Measurements from ENCODE around the gene MAEA.

Gene MAEA

GRCh38 chr4:1289207-1290164, at the start of gene MAEA:
Gene MAEA, plus strand, starts transcription at chr4:1289891. Its CDS starts 23 bp downstream, at chr4:1289914.
- TF ChIP-seq, protein P1, sequence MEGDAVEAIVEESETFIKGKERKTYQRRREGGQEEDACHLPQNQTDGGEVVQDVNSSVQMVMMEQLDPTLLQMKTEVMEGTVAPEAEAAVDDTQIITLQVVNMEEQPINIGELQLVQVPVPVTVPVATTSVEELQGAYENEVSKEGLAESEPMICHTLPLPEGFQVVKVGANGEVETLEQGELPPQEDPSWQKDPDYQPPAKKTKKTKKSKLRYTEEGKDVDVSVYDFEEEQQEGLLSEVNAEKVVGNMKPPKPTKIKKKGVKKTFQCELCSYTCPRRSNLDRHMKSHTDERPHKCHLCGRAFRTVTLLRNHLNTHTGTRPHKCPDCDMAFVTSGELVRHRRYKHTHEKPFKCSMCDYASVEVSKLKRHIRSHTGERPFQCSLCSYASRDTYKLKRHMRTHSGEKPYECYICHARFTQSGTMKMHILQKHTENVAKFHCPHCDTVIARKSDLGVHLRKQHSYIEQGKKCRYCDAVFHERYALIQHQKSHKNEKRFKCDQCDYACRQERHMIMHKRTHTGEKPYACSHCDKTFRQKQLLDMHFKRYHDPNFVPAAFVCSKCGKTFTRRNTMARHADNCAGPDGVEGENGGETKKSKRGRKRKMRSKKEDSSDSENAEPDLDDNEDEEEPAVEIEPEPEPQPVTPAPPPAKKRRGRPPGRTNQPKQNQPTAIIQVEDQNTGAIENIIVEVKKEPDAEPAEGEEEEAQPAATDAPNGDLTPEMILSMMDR (IDR thresholded peaks at IDR 0.05; ENCODE audit: low read depth, low read length, poor library complexity, severe bottlenecking) = no peak
- no peak for TF ChIP-seq EZH2phosphoT487 (IDR thresholded peaks at IDR 0.05; ENCODE audit: borderline replicate concordance, low read length)
- Histone ChIP-seq H3K9me3 (ENCODE audit: control insufficient read depth, insufficient read depth, low read length) (peaks cover 16% of the 10 kb centered on the region; the same call in 1 of the 2 replicates), H3K27me3 (ENCODE audit: control insufficient read depth, low read length) (no peaks in the 10 kb centered on the region), H3K4me1 (ENCODE audit: control insufficient read depth, low read length) (peaks cover 35% of the 10 kb centered on the region), H3K4me3 (ENCODE audit: low read length) (peak within 1 kb of the TSS; percentile 95), H3K79me2 (ENCODE audit: control insufficient read depth, low read length) (peaks cover 51% of the 10 kb centered on the region), H3K36me3 (ENCODE audit: control insufficient read depth, low read length) (peaks cover 25% of the 10 kb centered on the region), H3K9me2 (replicated peaks; ENCODE audit: control insufficient read depth, low read length) (no peaks in the 10 kb centered on the region), H3F3A (ENCODE audit: control insufficient read depth, insufficient read depth) (no peaks in the 10 kb centered on the region), H3K27ac (ENCODE audit: low read depth, low read length) (peak within 1 kb of the TSS; percentile 49), H3K4me2 (ENCODE audit: low read length) (peak within 1 kb of the TSS; percentile 91), H4K20me1 (ENCODE audit: control insufficient read depth, insufficient read depth, low read depth, low read length) (peaks cover 22% of the 10 kb centered on the region; the same call in 1 of the 2 replicates)

DNA sequence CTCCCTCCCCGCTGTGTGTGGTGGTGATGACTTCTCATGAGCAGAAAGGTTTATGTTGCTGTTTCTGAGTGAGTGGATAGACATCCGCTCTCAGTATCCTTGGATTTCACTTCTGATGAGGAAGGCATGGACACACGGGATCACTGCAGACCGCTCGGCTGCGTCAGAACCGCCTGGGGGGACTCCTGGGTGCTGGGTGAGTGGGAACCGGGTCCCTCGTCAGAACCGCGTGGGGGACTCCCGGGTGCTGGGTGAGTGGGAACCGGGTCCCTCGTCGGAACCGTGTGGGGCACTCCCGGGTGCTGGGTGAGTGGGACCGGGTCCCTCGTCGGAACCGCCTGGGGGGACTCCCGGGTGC, 49.8 kb upstream of the MAEA start:
- Histone ChIP-seq H4K20me1 (ENCODE audit: control insufficient read depth, insufficient read depth, low read depth, low read length) (peaks cover 17% of the 10 kb centered on the region), H3K27ac (ENCODE audit: low read depth, low read length) (no peak overlapping the region), H3K27me3 (ENCODE audit: control insufficient read depth, low read length) (no peaks in the 10 kb centered on the region), H3K9me3 (ENCODE audit: control insufficient read depth, insufficient read depth, low read length) (no peaks in the 10 kb centered on the region), H3F3A (ENCODE audit: control insufficient read depth, insufficient read depth) (no peaks in the 10 kb centered on the region), H3K4me3 (ENCODE audit: low read length) (no peak overlapping the region), H3K4me1 (ENCODE audit: control insufficient read depth, low read length) (peaks cover under 1% of the 10 kb centered on the region), H3K4me2 (ENCODE audit: low read length) (no peak overlapping the region), H3K36me3 (ENCODE audit: control insufficient read depth, low read length) (peaks cover 84% of the 10 kb centered on the region), H3K9me2 (replicated peaks; ENCODE audit: control insufficient read depth, low read length) (no peaks in the 10 kb centered on the region), H3K79me2 (ENCODE audit: control insufficient read depth, low read length) (peaks cover 90% of the 10 kb centered on the region)
- TF ChIP-seq, protein P1 (IDR thresholded peaks at IDR 0.05; ENCODE audit: low read depth, low read length, poor library complexity, severe bottlenecking) = no peak
- TF ChIP-seq EZH2phosphoT487 (IDR thresholded peaks at IDR 0.05; ENCODE audit: borderline replicate concordance, low read length) = no peak

GRCh38 chr4:1240721-1241465, 48.8 kb upstream of the MAEA start:
- no peaks in the 10 kb centered on the region for H3F3A ChIP-seq (ENCODE audit: control insufficient read depth, insufficient read depth)
- H3K27ac ChIP-seq (ENCODE audit: low read depth, low read length) = no peak overlapping the region
- peaks cover 90% of the 10 kb centered on the region for H3K79me2 ChIP-seq (ENCODE audit: control insufficient read depth, low read length)
- no peaks in the 10 kb centered on the region for H3K27me3 ChIP-seq (ENCODE audit: control insufficient read depth, low read length)
- H3K4me2 ChIP-seq (ENCODE audit: low read length) = no peak overlapping the region
- TF ChIP-seq, protein P1 (IDR thresholded peaks at IDR 0.05; ENCODE audit: low read depth, low read length, poor library complexity, severe bottlenecking) = no peak
- no peak for TF ChIP-seq EZH2phosphoT487 (IDR thresholded peaks at IDR 0.05; ENCODE audit: borderline replicate concordance, low read length)
- no peaks in the 10 kb centered on the region for H3K9me2 ChIP-seq (replicated peaks; ENCODE audit: control insufficient read depth, low read length)
- peaks cover 23% of the 10 kb centered on the region for H4K20me1 ChIP-seq (ENCODE audit: control insufficient read depth, insufficient read depth, low read depth, low read length)
- peaks cover 11% of the 10 kb centered on the region for H3K4me1 ChIP-seq (ENCODE audit: control insufficient read depth, low read length)
- peaks cover 81% of the 10 kb centered on the region for H3K36me3 ChIP-seq (ENCODE audit: control insufficient read depth, low read length)
- no peaks in the 10 kb centered on the region for H3K9me3 ChIP-seq (ENCODE audit: control insufficient read depth, insufficient read depth, low read length)
- no peak overlapping the region for H3K4me3 ChIP-seq (ENCODE audit: low read length)

All from DOHH2 (cell line).